Left renal pelvis (tissue), 4 donors: ENCODE results near the gene CLASP1. TPM values are rescaled to one million over a fixed set of nuclear protein-coding genes. Genes with fewer than 3 reads are reported as not detected.
"Not testable (repeated sequence)": the region's sequence is repeated elsewhere in the genome, so short reads cannot be mapped to it uniquely, and the experiment has no call there.

Experiments
- DNase-seq, 4 donors: peaks; one replicate each; pipeline ENCODE4 v3.0.0-alpha.2; 2013; ENCODE audit warnings: low read depth in 4 of 4, low spot score in 3 of 4
- polyA plus RNA-seq, 4 donors: library from polyadenylated mRNA; unstranded; fragments of 120-200 nt; gene quantifications; one replicate each; pipeline ENCODE4 v1.2.1, GENCODE V29; 2013; ENCODE audit not compliant: insufficient read length in 4 of 4

CLASP1 gene
- polyA plus RNA-seq, 4 donors: 40.4 to 45.9 (median 44.9) TPM

GRCh38 chr2:121480826-121481225 lies 168.4 kb downstream of the CLASP1 start:
- DNase-seq: peak in 1 of 4 donors; percentile 3

GRCh38 chr2:121479882-121480522 lies 169.3 kb downstream of the CLASP1 start:
- DNase-seq: peak in 1 of 4 donors; percentile 14

DNA sequence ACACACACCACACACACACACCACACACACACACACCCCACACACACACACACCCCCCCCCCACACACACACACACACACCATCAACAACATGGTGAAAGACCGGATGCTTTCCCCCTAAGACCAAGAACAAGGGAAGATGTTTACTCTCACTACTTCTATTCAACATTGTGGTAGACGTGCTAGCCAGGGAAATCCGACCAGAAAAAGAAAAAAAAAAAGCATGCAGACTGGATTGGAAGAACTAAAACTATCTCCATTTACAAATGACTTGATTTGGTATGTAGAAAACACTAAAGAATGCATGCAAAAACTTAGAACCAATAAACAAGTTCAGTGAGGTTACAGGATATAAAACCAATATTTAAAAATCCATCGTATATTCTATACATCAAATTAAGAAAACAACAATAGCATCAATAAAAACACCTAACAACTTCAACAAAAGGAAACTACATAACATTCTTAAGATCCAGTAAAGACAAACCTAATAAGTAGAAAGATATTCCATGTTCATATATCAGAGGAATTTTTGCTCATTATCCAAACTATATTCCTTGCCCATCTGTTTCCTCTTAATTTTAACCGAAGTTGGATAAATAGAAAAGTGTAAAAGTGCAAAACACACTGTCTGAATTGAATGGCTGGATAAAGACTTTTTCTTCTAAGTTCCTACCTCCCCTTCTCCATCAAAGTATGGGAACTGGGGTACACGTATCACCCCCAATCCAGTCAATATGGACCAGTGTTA lies 170.1 kb downstream of the CLASP1 start:
- DNase-seq: no peak

DNA sequence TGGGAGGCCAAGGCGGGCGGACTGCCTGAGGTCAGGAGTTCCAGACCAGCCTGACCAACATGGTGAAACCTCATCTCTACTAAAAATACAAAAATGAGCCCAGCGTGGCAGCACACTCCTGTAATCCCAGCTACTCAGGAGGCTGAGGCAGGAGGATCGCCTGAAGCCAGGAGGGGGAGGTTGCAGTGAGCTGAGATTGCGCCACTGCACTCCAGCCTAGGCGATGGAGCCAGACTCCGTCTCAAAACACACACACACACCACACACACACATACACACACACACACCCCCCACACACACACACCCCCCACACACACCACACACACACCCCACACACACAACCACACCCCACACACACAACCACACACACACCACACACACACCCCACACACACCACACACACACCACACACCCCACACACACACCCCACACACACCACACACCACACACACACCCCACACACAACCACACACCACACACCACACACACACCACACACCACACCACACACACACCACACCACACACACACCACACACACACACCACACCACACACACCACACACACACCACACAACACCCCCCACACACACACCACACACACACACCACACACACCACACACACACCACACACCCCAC lies 170.8 kb downstream of the CLASP1 start:
- DNase-seq: not testable (repeated sequence)

GRCh38 chr2:121476684-121477083 lies 172.6 kb downstream of the CLASP1 start:
- no peak for DNase-seq

DNA sequence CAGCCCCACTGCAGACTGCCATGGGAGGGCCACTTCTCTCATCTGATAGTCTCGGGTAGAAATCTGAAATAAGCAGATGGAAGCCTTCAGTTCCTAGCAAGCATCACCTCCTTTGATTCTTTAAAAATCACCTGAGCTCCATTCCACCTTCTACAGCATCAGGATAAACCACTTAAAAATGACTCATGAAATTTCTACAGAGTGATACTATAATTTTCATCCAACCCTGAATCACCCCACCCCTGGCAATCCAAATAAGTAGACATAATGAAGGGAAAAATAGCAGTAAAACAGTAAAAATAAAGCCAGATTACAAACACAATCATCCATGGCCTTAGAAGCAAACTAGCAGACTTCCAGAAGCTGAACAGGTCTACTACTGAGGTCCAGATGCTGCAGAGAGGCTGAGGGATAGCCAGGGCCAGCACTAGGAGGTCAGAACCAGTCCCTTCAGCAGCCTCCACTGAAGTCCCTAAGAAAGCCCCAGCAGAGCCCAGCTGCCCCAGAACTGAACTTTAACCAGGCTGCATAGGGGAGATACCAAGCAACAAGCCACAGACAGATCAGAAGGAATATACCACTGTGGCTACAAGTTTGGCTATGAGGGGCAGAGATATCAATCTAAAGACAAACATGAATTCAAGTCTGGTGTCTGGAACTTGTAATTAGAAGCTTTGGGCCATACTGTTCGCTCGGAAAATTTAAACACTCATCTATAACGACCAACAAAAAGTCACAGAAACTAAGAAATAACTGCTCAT lies 173.3 kb downstream of the CLASP1 start:
- no peak for DNase-seq

DNA sequence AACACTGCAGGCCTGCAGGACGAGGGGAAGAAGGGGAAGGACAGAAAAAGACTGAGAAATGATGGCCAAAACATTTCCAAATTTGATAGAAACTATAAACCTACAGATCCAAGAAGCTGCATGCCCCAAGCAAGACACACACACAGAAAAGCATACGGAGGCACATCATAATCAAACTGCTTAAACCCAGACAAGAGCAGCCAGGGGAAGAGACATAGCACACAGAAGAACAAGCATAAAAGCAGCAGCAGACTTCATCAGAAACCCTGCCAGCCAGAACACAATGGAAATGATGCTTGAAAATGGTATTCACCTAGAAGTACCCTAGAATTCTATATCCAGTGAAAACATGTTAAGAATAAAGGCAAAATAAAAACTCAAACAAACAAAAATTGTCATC lies 175.8 kb downstream of the CLASP1 start:
- no peak for DNase-seq

- no peak for DNase-seq
These were observed 176.7 kb downstream of the CLASP1 start for GRCh38 chr2:121472470-121472993.

DNA sequence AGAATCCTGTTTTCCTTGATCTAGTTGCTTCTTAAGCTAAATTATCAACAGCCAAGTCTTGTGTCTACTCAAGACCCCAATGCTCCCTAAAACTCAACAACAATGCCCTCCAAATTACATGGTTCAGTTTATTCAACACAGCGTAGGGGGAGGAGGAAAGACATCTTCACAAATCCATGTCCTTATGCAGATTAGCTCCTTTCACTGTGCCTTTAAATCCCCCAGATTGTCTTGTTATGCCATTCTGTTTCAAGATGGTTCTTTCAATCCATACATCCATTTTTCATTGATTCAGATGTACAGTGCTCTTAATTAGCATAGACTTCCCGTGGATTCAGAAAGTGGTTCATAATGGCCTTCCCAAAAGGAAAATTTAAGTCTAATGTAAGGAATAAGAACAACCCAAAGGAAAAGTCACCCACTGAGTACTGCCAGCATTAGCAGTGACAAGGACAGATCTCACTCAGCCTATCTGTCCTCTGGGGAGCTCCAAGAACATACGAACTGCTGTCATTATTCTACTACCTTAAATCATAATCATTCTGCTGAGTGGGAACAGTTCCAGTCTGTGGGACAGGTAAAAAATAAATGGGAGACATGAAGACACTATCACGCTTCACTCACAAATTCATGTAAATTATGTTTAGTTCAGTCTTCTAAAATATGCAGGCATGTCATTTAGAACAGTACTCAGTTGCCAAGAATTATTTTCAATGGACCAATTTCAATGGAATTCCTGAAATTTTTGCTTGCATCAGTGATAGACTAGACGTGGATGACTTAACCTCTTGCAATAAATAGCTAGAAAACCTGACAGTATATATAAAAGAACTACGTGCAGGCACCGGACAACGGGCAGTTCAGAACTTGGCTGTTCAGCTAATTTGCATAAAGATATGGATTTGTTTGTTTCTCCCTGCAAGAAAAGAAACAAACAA lies 177.5 kb downstream of the CLASP1 start:
- no peak for DNase-seq

GRCh38 chr2:121470917-121471316 lies 178.3 kb downstream of the CLASP1 start:
- DNase-seq: no peak

GRCh38 chr2:121469356-121469755 lies 179.9 kb downstream of the CLASP1 start:
- DNase-seq: no peak

GRCh38 chr2:121468936-121469335 lies 180.3 kb downstream of the CLASP1 start:
- DNase-seq: no peak

GRCh38 chr2:121459291-121459690 lies 190.0 kb downstream of the CLASP1 start:
- DNase-seq: no peak

DNA sequence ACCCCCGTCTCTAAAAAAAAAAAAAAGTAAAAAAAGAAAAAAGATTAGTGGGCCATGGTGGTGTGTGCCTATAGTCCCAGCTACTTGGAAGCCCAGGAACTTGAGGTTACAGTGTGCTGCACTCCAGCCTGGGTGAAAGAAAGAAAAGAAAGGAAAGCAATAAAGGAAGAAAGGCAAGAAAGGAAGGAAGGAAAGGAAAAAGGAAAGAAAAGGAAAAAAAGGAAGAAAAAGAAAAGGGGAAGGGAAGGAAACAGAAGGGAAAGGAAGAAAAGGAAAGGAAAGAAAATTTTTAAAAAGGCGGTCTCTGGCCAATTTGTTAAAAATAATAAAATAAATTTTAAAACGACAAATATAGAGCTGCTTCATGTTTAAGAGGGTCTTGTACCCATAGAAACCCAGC lies 192.9 kb downstream of the CLASP1 start:
- DNase-seq: no peak

GRCh38 chr2:121455446-121455845 lies 193.8 kb downstream of the CLASP1 start:
- no peak for DNase-seq

- no peak for DNase-seq
These were observed 194.6 kb downstream of the CLASP1 start for GRCh38 chr2:121454549-121455090.

- no peak for DNase-seq
These were observed 197.9 kb downstream of the CLASP1 start for GRCh38 chr2:121451398-121451797.

DNA sequence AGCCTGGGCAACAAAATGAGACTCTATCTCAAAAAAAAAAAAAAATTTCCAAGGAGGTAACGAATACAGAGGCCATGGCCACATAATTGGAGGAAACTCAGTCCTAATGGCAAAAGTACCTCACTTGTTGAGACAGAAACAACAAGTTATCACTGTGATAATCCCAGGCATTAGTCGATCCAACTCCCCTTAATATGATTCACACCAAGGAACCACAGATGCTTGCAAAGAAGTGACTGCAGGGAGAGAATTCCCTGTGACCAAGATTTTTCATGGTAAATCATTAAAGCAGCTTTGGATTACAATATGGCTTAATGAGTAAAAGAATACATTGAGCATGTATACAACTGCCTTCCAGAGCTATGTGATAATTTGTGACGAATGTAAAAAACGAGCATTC lies 199.0 kb downstream of the CLASP1 start:
- DNase-seq: no peak

- DNase-seq: no peak
These were observed 202.5 kb downstream of the CLASP1 start for GRCh38 chr2:121446647-121447241.
